Activated CD4-positive, alpha-beta T cell treated with anti-CD3 and anti-CD28 coated beads, Interleukin-2, amount 10 ng/mL, durations not matched to agents 24 days and 14 days (primary cell): ENCODE data around the gene ELP4. TPM values are rescaled to one million over a fixed set of nuclear protein-coding genes. Genes with fewer than 3 reads are reported as not detected.
"Not testable (repeated sequence)": the region's sequence is repeated elsewhere in the genome, so short reads cannot be mapped to it uniquely, and the experiment has no call there.

Experiments used
- DNase-seq: peaks from one replicate; pipeline ENCODE4 v3.0.0; 2022
- H3K27ac Mint-ChIP-seq: one replicate; pipeline ENCODE4 v1.8.0; 2022; ENCODE audit warnings: mild to moderate bottlenecking, mixed read lengths
- H3K27me3 Mint-ChIP-seq: one replicate; pipeline ENCODE4 v1.8.0; 2022; ENCODE audit warnings: mixed read lengths
- H3K36me3 Mint-ChIP-seq: one replicate; pipeline ENCODE4 v1.8.0; 2022; ENCODE audit warnings: low read depth, mild to moderate bottlenecking, mixed read lengths
- H3K4me1 Mint-ChIP-seq: one replicate; pipeline ENCODE4 v1.8.0; 2021; ENCODE audit warnings: mixed read lengths
- H3K4me3 Mint-ChIP-seq: one replicate; pipeline ENCODE4 v1.8.0; 2022; ENCODE audit warnings: mild to moderate bottlenecking, moderate library complexity, mixed read lengths
- H3K9me3 Mint-ChIP-seq: one replicate; pipeline ENCODE4 v1.8.0; 2021; ENCODE audit warnings: mixed read lengths
- intact Hi-C: fragments of 100-400 bp; cut with micrococcal nuclease; formaldehyde crosslinking; loops from one replicate; pipeline ENCODE4 v1.15.1; 2023
- total RNA-seq: library from RNA; stranded (reverse); gene quantifications from 2 replicates; pipeline ENCODE4 v1.2.3, GENCODE V29; 2022

The ELP4 gene
- total RNA-seq, 1 donor from 2014 or later = 17.4 TPM

DNA sequence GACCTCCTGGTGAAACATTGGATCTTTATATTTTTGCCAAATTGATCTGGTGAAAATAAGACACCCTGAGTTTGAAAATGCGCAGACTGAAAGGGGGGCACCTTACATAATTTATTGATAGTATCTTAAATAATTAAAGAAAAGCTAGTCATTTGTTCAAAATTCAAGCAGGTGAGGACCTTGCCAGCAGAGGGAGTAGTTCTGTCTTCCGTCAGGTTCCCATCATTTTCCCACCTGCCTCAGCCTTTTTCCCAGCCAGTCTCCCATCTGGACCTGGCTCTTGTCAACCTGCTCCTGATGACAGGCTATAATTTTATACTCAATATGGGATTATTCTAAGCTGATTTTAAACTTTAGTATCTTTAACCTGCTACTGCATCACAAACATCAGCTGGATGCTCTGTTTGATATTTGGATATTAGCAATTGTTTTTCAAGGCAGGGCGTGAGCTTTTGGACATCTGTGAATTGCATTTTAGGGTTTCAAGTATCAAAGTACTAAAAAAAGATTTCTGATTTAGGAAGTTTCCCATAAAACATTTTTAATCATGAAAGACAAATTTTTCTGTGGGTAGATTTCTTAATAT, 132.0 kb downstream of the ELP4 start:
- Mint-ChIP-seq H3K27me3 (no peaks in the 10 kb centered on the region), H3K36me3 (no peaks in the 10 kb centered on the region), H3K9me3 (no peaks in the 10 kb centered on the region), H3K4me1 (no peaks in the 10 kb centered on the region), H3K27ac (no peak overlapping the region), H3K4me3 (no peak overlapping the region)
- intact Hi-C loops = no loop called here
- no peak for DNase-seq

DNA sequence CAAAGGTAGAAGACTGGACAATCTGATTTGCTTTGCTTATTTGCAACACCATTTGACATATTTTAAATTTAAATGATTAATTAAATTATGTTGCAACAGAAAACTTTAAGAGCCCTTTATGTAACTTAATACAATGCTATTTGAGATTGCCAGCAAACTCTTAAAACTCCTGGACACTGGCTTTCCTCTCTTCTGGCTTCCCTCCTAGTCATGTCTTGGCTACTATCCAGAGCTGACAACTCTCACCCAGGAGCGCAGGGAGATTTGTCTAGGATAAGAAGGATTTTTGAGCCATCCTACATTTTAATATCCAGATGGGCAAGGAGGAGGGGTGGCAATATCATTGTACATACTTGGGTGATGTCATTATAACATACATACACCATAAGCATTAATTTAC, 134.3 kb downstream of the ELP4 start:
- Mint-ChIP-seq H3K4me3 (no peak overlapping the region), H3K27ac (no peak overlapping the region), H3K36me3 (no peaks in the 10 kb centered on the region), H3K4me1 (no peaks in the 10 kb centered on the region), H3K27me3 (no peaks in the 10 kb centered on the region), H3K9me3 (no peaks in the 10 kb centered on the region)
- intact Hi-C loops = no loop called here
- DNase-seq = no peak

DNA sequence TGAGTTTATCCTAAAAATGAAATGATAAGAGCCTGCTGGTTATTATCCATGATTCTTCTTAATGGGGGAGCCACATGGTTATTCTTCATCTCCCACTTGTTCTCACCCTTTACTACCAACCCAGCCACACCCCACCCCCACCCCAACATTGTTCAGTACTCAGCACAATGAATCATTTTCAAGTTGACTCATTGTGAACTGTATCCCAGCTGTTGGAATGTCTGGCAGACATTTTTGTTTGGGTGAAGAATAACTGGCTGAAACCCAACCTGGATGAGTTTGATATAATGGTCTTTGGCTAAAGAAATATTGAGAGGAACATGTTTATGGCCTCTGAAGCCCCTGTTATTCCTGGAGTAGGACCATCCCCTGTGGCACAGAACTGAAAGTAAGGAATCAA, 136.2 kb downstream of the ELP4 start:
- no peaks in the 10 kb centered on the region for H3K36me3 Mint-ChIP-seq
- intact Hi-C loops = no loop called here
- H3K4me1 Mint-ChIP-seq = no peaks in the 10 kb centered on the region
- no peak overlapping the region for H3K27ac Mint-ChIP-seq
- no peak for DNase-seq
- no peak overlapping the region for H3K4me3 Mint-ChIP-seq
- no peaks in the 10 kb centered on the region for H3K9me3 Mint-ChIP-seq
- no peaks in the 10 kb centered on the region for H3K27me3 Mint-ChIP-seq

DNA sequence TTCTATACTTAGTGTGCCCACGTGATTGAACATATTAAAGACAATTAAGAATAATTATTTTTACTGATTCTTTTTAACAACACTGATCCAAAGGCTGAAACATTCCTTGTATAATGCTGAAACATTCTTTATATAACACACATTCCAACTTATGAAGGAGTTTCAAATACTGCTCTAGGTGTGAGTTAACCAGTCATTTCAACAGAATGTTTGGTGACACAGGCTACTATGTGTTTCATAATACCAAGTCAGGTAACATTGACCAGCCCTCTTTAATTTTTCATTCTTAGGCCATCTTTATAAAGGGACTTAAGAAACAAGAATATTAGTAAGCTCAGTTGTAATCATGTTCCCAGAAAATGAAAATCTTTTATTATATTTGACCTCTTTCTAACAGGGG, 136.6 kb downstream of the ELP4 start:
- DNase-seq = no peak
- intact Hi-C loops = no loop called here
- no peak overlapping the region for H3K4me3 Mint-ChIP-seq
- H3K27me3 Mint-ChIP-seq = no peaks in the 10 kb centered on the region
- no peaks in the 10 kb centered on the region for H3K4me1 Mint-ChIP-seq
- no peak overlapping the region for H3K27ac Mint-ChIP-seq
- no peaks in the 10 kb centered on the region for H3K36me3 Mint-ChIP-seq
- no peaks in the 10 kb centered on the region for H3K9me3 Mint-ChIP-seq

DNA sequence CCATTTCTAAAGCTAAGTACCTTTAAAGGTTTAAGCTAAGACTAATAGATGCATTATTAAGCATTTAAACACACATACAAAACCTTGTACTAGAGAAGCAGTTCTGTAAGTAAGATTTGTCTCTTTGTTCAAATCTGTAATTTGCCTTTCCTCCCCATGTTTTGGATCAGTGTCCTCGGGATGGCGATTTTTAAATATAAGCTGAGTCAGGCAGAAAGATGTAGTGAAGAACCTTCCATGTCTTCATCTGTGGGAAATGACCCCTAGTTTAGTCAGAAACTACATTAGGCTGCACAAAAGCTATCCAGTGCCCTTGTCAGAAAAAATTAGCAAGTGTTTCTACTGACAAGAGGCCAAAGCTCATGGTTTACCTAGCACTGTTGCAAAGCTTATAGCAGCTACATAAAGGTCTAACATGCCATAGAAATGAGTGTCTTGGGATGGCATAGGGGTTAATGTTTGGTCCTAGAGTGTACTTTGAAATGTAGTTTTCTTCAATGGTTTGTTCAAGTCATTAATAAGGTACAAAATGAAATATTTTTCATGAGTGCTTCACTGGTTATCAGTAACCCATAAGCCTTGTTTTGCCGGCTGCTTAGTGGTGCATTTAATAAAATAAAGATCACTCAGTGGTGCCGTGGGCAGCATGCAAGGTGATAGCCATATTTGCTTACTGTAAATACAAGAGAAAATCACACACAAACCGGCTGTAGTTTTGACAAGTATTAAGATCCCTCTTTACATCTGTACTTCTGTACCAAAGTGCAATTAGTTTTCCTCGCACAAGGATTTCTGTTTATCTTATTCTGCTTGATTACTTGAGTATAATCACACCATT, 139.8 kb downstream of the ELP4 start:
- no peaks in the 10 kb centered on the region for H3K27me3 Mint-ChIP-seq
- no peaks in the 10 kb centered on the region for H3K36me3 Mint-ChIP-seq
- intact Hi-C loops = no loop called here
- H3K27ac Mint-ChIP-seq = no peak overlapping the region
- no peaks in the 10 kb centered on the region for H3K9me3 Mint-ChIP-seq
- H3K4me3 Mint-ChIP-seq = no peak overlapping the region
- DNase-seq = no peak
- peaks cover 2% of the 10 kb centered on the region for H3K4me1 Mint-ChIP-seq

DNA sequence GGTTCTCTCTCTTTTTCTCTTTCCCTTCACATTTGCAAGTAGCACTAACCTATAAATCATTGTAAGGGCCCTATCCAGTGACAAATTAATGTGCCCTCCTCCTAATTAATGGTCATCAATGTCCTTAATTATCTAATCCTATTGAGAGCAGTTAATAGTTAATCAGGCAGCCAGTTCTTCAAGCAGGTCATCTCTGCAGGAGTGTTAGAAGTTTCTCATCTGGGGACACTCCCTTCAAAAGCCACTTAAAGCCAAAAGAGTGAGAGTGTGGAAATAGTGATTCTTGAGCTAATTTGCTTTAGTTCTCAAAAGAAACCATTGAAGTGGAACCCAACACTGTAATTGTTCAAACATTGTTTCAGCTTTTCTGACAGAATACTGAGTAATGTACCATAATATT, 141.6 kb downstream of the ELP4 start:
- intact Hi-C loops = no loop called here

DNA sequence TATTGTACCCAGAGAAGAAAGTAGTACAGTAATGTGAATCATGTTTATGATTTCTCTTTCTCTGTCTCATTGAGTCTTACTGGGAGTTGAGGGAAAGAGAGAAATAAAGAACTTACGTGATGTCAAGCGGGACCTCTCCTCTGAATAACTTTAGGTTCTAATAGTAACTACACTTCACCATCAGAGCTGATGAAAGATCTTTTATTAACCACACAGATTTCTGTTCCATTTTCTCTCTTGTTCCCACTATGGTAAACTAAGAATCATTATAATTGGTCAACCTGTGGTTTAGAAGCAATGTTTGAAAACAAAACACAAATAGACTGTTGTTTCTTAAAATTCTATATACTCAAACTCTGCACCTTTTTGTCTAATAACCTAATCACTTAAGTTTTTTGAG, 142.3 kb downstream of the ELP4 start:
- Mint-ChIP-seq H3K27ac (no peak overlapping the region), H3K4me3 (no peak overlapping the region), H3K27me3 (no peaks in the 10 kb centered on the region), H3K9me3 (no peaks in the 10 kb centered on the region), H3K4me1 (peaks cover 2% of the 10 kb centered on the region), H3K36me3 (no peaks in the 10 kb centered on the region)
- DNase-seq = no peak
- intact Hi-C loops = no loop called here

More for the DNA sequence above, 141.6 kb downstream of the ELP4 start:
- H3K9me3 Mint-ChIP-seq = no peaks in the 10 kb centered on the region
- no peak overlapping the region for H3K4me3 Mint-ChIP-seq
- DNase-seq = no peak
- H3K36me3 Mint-ChIP-seq = no peaks in the 10 kb centered on the region
- H3K27me3 Mint-ChIP-seq = no peaks in the 10 kb centered on the region
- no peak overlapping the region for H3K27ac Mint-ChIP-seq
- peaks cover 2% of the 10 kb centered on the region for H3K4me1 Mint-ChIP-seq

DNA sequence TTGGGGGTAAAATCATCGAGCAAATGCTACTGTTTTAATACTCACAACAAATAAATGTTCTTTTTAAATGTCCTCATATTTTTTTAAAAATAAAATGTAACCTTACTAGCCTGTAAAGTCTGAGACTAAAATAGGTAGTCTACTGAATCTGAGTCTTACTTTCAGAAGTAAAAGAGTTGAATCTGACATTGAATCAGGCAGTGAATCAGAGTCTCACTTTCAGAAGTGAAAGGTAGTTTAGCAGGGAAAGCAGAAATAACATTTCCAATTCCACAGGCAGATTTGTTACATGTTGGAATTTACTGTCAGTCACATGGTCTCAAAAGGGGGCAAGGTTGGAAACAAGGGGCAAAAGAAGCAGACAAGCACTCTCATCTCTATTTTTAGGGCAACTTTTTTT, 143.0 kb downstream of the ELP4 start:
- no peak for DNase-seq
- Mint-ChIP-seq H3K36me3 (no peaks in the 10 kb centered on the region), H3K9me3 (no peaks in the 10 kb centered on the region), H3K4me1 (peaks cover 2% of the 10 kb centered on the region), H3K27ac (no peak overlapping the region), H3K4me3 (no peak overlapping the region), H3K27me3 (no peaks in the 10 kb centered on the region)
- intact Hi-C loops = no loop called here

DNA sequence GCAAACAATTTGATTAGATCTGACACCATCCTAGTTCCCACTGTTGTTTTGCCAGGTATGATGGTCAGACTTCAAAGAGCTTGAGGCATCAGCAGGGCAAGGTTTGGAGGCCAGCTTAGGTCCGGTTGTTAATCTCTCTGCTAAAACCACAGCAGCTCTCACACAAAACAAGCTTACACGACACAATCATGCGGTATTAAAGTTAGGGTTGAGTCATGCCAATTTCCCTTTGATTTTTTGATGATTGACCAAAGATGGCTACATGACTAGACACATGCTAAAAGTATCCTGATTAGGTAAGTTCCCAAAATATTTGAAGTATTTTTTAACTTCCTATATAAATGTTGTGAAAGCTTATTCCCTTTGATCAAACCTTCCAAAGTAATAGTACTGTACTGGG, 145.9 kb downstream of the ELP4 start:
- Mint-ChIP-seq H3K4me3 (no peak overlapping the region), H3K4me1 (peaks cover 2% of the 10 kb centered on the region), H3K27me3 (no peaks in the 10 kb centered on the region), H3K9me3 (no peaks in the 10 kb centered on the region), H3K36me3 (no peaks in the 10 kb centered on the region), H3K27ac (no peak overlapping the region)
- intact Hi-C loops = no loop called here
- DNase-seq = no peak

DNA sequence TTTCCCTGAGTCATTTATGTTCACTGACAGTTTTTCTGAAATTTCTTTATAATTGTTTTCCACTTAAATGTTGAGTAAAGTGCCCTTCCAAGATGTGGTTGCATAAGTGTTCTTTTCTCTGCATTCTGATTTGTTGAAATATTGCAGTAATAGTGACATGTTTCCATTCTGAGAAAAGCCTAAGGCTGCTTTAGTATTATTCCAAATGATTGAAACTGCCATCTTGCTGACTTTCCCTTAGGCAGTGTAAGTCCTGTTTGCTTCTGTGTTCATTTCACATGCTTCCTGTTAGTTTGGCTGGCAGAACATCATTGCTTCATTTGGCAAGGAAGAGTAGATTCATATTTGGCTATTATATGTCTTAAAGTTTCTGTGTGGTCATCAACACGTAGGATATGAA, 146.5 kb downstream of the ELP4 start:
- peaks cover 2% of the 10 kb centered on the region for H3K4me1 Mint-ChIP-seq
- no peaks in the 10 kb centered on the region for H3K9me3 Mint-ChIP-seq
- H3K4me3 Mint-ChIP-seq = no peak overlapping the region
- H3K27me3 Mint-ChIP-seq = no peaks in the 10 kb centered on the region
- H3K36me3 Mint-ChIP-seq = no peaks in the 10 kb centered on the region
- DNase-seq = no peak
- intact Hi-C loops = no loop called here
- H3K27ac Mint-ChIP-seq = no peak overlapping the region

DNA sequence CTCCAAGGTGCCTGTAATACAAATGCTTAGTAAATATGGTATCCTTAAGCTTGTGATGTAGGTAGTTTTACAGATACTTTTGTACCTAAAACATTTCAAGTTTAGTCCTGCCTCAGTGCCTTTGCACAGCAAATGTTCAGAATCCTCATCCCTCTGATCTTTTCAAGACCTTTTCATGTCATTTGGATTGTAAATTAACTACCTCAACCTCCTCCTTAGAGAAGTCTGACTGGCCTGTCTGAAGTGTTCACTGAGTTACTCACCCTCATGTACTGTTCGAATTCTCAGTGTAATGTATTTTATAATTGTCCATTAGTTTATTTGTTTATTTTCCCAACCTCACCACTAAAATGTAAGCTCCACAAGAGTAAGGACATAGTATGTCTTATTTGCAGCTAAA, 147.5 kb downstream of the ELP4 start:
- no peak overlapping the region for H3K27ac Mint-ChIP-seq
- H3K9me3 Mint-ChIP-seq = no peaks in the 10 kb centered on the region
- H3K27me3 Mint-ChIP-seq = no peaks in the 10 kb centered on the region
- peaks cover 2% of the 10 kb centered on the region for H3K4me1 Mint-ChIP-seq
- no peak for DNase-seq
- no peak overlapping the region for H3K4me3 Mint-ChIP-seq
- no peaks in the 10 kb centered on the region for H3K36me3 Mint-ChIP-seq
- intact Hi-C loops = no loop called here

DNA sequence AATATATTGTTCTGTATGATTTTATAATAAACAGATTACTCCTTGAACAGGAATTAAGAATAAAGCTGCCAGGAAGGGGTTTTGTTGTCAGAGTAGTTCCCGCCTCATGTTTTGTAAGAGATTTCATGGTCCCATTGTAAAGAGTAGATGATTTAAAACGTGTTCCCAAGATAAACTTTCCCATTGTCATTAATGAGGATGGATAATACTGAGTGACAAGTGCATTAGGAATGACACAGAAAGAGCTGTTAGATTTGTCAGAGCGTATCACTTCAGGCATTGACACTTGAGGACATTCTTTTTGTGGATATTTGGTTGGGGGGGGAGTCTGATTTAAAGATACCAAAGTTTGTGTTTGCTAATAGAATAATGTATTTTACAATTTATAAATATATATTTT, 154.6 kb downstream of the ELP4 start:
- Mint-ChIP-seq H3K36me3 (no peaks in the 10 kb centered on the region), H3K4me1 (no peaks in the 10 kb centered on the region), H3K9me3 (no peaks in the 10 kb centered on the region), H3K4me3 (no peak overlapping the region), H3K27me3 (no peaks in the 10 kb centered on the region), H3K27ac (no peak overlapping the region)
- intact Hi-C loops = no loop called here
- no peak for DNase-seq

DNA sequence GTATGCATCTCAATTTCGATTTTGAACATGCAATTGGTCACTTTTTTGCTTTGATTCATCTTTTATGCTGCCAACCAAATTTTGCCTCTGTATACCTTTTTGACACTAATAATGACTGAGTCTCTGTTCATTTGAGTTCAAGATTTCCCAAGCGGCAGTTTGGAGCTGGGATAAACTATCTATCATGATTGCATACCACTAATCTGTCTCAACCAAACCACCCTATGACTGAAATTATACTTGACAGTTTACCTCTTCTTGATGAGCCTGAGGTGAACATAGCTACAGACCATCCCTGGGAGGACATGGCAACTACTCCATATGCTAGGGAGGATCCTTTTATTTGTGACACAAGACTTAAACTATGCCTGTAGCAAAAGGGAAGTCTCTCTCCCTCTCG, 155.4 kb downstream of the ELP4 start:
- no peak overlapping the region for H3K27ac Mint-ChIP-seq
- DNase-seq = no peak
- no peaks in the 10 kb centered on the region for H3K36me3 Mint-ChIP-seq
- no peak overlapping the region for H3K4me3 Mint-ChIP-seq
- H3K9me3 Mint-ChIP-seq = no peaks in the 10 kb centered on the region
- intact Hi-C loops = no loop called here
- H3K4me1 Mint-ChIP-seq = no peaks in the 10 kb centered on the region
- H3K27me3 Mint-ChIP-seq = no peaks in the 10 kb centered on the region

DNA sequence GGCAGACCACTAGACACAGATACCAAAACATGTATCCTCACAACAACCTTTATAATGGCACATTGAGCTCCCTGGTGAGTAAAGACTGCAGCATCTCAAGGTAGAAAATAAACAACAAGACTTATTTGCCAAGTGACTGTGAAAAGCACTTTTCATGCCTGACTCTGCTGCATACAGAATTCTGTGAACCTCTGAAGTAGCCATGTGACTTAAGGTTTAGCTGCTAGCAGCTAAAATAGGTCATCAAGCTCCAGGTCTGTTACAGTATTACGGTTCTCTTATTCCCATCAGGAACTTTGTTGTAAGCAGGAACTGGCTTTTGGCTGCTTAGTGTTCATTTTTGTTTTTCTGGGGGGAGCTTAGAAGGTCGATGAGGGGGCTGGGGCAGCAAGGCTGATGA, 162.1 kb downstream of the ELP4 start:
- DNase-seq = no peak
- intact Hi-C loops = no loop called here
- Mint-ChIP-seq H3K4me3 (no peak overlapping the region), H3K9me3 (no peaks in the 10 kb centered on the region), H3K27me3 (no peaks in the 10 kb centered on the region), H3K27ac (no peak overlapping the region), H3K4me1 (no peaks in the 10 kb centered on the region), H3K36me3 (no peaks in the 10 kb centered on the region)

DNA sequence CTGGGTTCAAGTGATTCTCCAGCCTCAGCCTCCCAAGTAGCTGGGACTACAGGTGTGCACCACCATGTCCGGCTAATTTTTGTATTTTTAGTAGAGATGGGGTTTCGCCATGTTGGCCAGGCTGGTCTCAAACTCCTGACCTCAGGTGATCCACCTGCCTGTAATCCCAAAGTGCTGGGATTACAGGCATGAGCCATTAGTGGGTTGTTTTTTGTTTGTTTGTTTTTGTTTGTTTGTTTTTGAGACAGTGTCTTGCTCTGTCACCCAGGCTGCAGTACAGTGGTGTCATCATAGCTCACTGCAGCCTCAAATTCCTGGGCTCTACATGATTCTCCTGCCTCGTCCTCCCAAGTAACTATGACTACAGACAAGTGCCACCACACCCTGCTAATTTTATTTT, 163.5 kb downstream of the ELP4 start:
- H3K9me3 Mint-ChIP-seq, DNase-seq, H3K4me3 Mint-ChIP-seq, H3K4me1 Mint-ChIP-seq, H3K36me3 Mint-ChIP-seq, intact Hi-C loops, H3K27ac Mint-ChIP-seq, H3K27me3 Mint-ChIP-seq: not testable (repeated sequence)
